ENCODE results near the gene DPP6. TPM values are rescaled to one million over a fixed set of nuclear protein-coding genes. Genes with fewer than 3 reads are reported as not detected.

Gene DPP6
- total RNA-seq, 1 experiment from 2014 or later = not detected

DNA sequence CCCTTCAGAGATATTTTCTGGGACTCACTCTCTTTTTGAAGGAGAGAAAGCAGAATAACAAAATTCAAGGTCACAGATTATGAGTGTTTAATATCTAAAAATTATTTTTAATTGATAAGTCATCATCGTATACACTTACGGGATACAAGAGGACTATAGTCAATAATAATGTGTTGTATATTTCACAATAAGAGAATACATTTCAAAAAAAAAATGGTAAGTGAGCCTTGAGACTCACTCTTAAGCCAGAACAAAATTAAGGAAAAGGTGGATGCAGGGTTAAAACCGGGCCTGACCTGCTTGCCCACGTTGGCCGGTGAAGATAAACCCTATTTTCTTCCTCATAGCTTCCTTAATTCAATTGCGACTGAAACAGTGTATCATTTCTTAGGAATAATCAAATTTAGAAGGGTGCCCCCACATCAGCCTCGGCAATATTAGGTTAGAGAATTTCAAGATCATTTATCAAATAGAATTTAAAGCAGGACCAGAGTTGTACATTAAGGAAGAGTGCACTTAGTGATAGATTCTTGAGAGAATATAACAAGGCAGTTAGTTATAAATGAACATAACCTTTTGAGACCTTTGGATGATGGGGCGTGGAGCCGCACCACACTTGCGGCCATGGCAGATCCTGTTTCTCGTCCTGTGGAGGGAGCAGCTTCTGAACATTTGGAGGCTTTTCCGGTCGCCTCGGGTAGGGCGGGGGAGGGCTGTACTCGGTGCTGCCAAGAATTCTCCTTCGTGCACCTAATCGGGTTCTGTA is 628.9 kb downstream of the DPP6 start:
- Histone ChIP-seq H3K9me3 (ENCODE audit: control insufficient read depth, insufficient read depth, low read depth, low read length) (no peaks in the 10 kb centered on the region), H3K27ac (ENCODE audit: low read length) (no peak overlapping the region), H3K27me3 (ENCODE audit: control insufficient read depth, insufficient read depth, low read length) (peaks cover 2% of the 10 kb centered on the region; the same call in 1 of the 2 replicates), H3K36me3 (ENCODE audit: control insufficient read depth, insufficient read depth, low read length) (no peaks in the 10 kb centered on the region), H3K4me1 (ENCODE audit: control insufficient read depth, insufficient read depth, low read length) (no peaks in the 10 kb centered on the region), H3K4me3 (ENCODE audit: low read depth in 2 of 2, low read length in 2 of 2) (no peak overlapping the region)
- intact Hi-C loops (cut with micrococcal nuclease; ENCODE audit: unreplicated experiment) = no loop called here
- no TSS peak for BruUV-seq (replicated peaks)
- ATAC-seq = no peak
- CTCF ChIA-PET = no interaction called here
- no peak for DNase-seq (ENCODE audit: low read depth, low spot score)
- TF ChIP-seq REST (IDR thresholded peaks at IDR 0.05; ENCODE audit: insufficient read depth in 1 of 2, low read depth in 2 of 2, low read length in 1 of 2) (no peak), SIN3A (IDR thresholded peaks at IDR 0.05; ENCODE audit: borderline replicate concordance, insufficient read depth, low read depth, low read length) (no peak), TCF7L2 (IDR thresholded peaks at IDR 0.05; ENCODE audit: low read depth, low read length) (no peak), POLR2AphosphoS5 (IDR thresholded peaks at IDR 0.05; ENCODE audit: low read depth, low read length) (no peak)
- in situ Hi-C loops (cut with HindIII; ENCODE audit: low pct_unique_long_range_greater_than_20kb, low sequenced_read_pairs) = no loop called here
- POLR2A ChIA-PET = no interaction called here

DNA sequence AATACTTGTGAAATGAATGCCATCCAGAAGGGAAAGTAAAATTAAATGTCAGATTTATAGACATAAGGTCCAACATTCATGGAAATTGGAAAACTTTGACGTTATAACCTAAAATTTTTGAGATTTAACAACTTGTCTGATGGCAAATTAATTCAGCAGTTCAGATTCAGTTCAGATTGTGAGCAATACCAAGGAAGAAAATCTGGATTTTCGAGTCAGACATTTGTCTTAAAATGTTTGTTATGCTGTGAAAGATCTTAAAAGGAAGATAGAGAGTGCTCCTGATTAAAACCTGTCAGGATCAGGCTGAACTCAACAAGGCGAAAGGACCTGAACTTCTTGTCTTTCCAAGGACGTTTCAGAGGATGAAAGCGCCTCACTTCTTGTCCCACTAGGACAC is 629.8 kb downstream of the DPP6 start:
- POLR2A ChIA-PET = no interaction called here
- ATAC-seq = no peak

GRCh38 chr7:154684666-154685563 is 632.7 kb downstream of the DPP6 start:
- TF ChIP-seq REST (IDR thresholded peaks at IDR 0.05; ENCODE audit: insufficient read depth in 1 of 2, low read depth in 2 of 2, low read length in 1 of 2) (no peak), TCF7L2 (IDR thresholded peaks at IDR 0.05; ENCODE audit: low read depth, low read length) (no peak), SIN3A (IDR thresholded peaks at IDR 0.05; ENCODE audit: borderline replicate concordance, insufficient read depth, low read depth, low read length) (no peak), POLR2AphosphoS5 (IDR thresholded peaks at IDR 0.05; ENCODE audit: low read depth, low read length) (no peak)
- TF ChIP-seq, protein P1, sequence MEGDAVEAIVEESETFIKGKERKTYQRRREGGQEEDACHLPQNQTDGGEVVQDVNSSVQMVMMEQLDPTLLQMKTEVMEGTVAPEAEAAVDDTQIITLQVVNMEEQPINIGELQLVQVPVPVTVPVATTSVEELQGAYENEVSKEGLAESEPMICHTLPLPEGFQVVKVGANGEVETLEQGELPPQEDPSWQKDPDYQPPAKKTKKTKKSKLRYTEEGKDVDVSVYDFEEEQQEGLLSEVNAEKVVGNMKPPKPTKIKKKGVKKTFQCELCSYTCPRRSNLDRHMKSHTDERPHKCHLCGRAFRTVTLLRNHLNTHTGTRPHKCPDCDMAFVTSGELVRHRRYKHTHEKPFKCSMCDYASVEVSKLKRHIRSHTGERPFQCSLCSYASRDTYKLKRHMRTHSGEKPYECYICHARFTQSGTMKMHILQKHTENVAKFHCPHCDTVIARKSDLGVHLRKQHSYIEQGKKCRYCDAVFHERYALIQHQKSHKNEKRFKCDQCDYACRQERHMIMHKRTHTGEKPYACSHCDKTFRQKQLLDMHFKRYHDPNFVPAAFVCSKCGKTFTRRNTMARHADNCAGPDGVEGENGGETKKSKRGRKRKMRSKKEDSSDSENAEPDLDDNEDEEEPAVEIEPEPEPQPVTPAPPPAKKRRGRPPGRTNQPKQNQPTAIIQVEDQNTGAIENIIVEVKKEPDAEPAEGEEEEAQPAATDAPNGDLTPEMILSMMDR (IDR thresholded peaks at IDR 0.05) = no peak
- ATAC-seq (peak; percentile 56; the same call in 1 of the 2 replicates), DNase-seq (ENCODE audit: low read depth, low spot score) (no peak)
- Histone ChIP-seq H3K36me3 (ENCODE audit: control insufficient read depth, insufficient read depth, low read length) (no peaks in the 10 kb centered on the region), H3K4me1 (ENCODE audit: control insufficient read depth, insufficient read depth, low read length) (no peaks in the 10 kb centered on the region), H3K27ac (ENCODE audit: low read length) (peak overlapping the region; percentile 69), H3K27me3 (ENCODE audit: control insufficient read depth, insufficient read depth, low read length) (peaks cover 2% of the 10 kb centered on the region; the same call in 1 of the 2 replicates), H3K9me3 (ENCODE audit: control insufficient read depth, insufficient read depth, low read depth, low read length) (no peaks in the 10 kb centered on the region), H3K4me3 (ENCODE audit: low read depth in 2 of 2, low read length in 2 of 2) (no peak overlapping the region)
- in situ Hi-C loops (cut with HindIII; ENCODE audit: low pct_unique_long_range_greater_than_20kb, low sequenced_read_pairs) = no loop called here
- CTCF ChIA-PET = no interaction called here
- no TSS peak for BruUV-seq (replicated peaks)
- intact Hi-C loops (cut with micrococcal nuclease; ENCODE audit: unreplicated experiment) = no loop called here
- POLR2A ChIA-PET = no interaction called here

More for the DNA sequence above, 629.8 kb downstream of the DPP6 start:
- intact Hi-C loops (cut with micrococcal nuclease; ENCODE audit: unreplicated experiment) = no loop called here
- no peak for TF ChIP-seq SIN3A (IDR thresholded peaks at IDR 0.05; ENCODE audit: borderline replicate concordance, insufficient read depth, low read depth, low read length)
- Histone ChIP-seq H3K27ac (ENCODE audit: low read length) (no peak overlapping the region), H3K36me3 (ENCODE audit: control insufficient read depth, insufficient read depth, low read length) (no peaks in the 10 kb centered on the region), H3K4me1 (ENCODE audit: control insufficient read depth, insufficient read depth, low read length) (no peaks in the 10 kb centered on the region), H3K9me3 (ENCODE audit: control insufficient read depth, insufficient read depth, low read depth, low read length) (no peaks in the 10 kb centered on the region), H3K4me3 (ENCODE audit: low read depth in 2 of 2, low read length in 2 of 2) (no peak overlapping the region), H3K27me3 (ENCODE audit: control insufficient read depth, insufficient read depth, low read length) (peaks cover 2% of the 10 kb centered on the region; the same call in 1 of the 2 replicates)
- CTCF ChIA-PET = no interaction called here
- in situ Hi-C loops (cut with HindIII; ENCODE audit: low pct_unique_long_range_greater_than_20kb, low sequenced_read_pairs) = no loop called here
- DNase-seq (ENCODE audit: low read depth, low spot score) = no peak
- BruUV-seq (replicated peaks) = no TSS peak

Measured in Panc1 (cell line).